Activated T-helper 1 cell treated with anti-CD3 and anti-CD28 coated beads, Interleukin-12 subunit alpha, Interleukin-12 subunit beta, Interleukin-2, Interleukin-4 antibody, amounts not matched to agents 30 ng/mL and 10 ng/mL and 1 ng/mL, durations not matched to agents 14 hours and 24 hours and 36 hours (primary cell): ENCODE data around the gene UBE2V1. TPM values are rescaled to one million over a fixed set of nuclear protein-coding genes. Genes with fewer than 3 reads are reported as not detected.
"Not testable (repeated sequence)": the region's sequence is repeated elsewhere in the genome, so short reads cannot be mapped to it uniquely, and the experiment has no call there.

ENCODE experiments used
- DNase-seq: peaks from one replicate; pipeline ENCODE4 v3.0.0; 2021; ENCODE audit warnings: low spot score
- H3K27ac Mint-ChIP-seq: one replicate; pipeline ENCODE4 v1.8.0; 2021; ENCODE audit warnings: mild to moderate bottlenecking, mixed read lengths
- H3K27me3 Mint-ChIP-seq: one replicate; pipeline ENCODE4 v1.8.0; 2022; ENCODE audit warnings: mild to moderate bottlenecking, moderate library complexity, mixed read lengths; ENCODE audit not compliant: insufficient read depth
- H3K36me3 Mint-ChIP-seq: one replicate; pipeline ENCODE4 v1.8.0; 2021; ENCODE audit warnings: low read depth, mixed read lengths
- H3K4me1 Mint-ChIP-seq: one replicate; pipeline ENCODE4 v1.8.0; 2021; ENCODE audit warnings: low read depth, mixed read lengths
- H3K4me3 Mint-ChIP-seq: one replicate; pipeline ENCODE4 v1.8.0; 2021; ENCODE audit warnings: mild to moderate bottlenecking, moderate library complexity, mixed read lengths
- H3K9me3 Mint-ChIP-seq: one replicate; pipeline ENCODE4 v1.8.0; 2021; ENCODE audit warnings: mixed read lengths
- intact Hi-C: fragments of 100-400 bp; cut with micrococcal nuclease; formaldehyde crosslinking; loops from one replicate; pipeline ENCODE4 v1.15.1; 2024
- total RNA-seq: library from RNA; stranded (reverse); gene quantifications from 2 replicates; pipeline ENCODE4 v1.2.3, GENCODE V29; 2022

Gene UBE2V1
- total RNA-seq = 166 and 170 TPM in 2 replicates

DNA sequence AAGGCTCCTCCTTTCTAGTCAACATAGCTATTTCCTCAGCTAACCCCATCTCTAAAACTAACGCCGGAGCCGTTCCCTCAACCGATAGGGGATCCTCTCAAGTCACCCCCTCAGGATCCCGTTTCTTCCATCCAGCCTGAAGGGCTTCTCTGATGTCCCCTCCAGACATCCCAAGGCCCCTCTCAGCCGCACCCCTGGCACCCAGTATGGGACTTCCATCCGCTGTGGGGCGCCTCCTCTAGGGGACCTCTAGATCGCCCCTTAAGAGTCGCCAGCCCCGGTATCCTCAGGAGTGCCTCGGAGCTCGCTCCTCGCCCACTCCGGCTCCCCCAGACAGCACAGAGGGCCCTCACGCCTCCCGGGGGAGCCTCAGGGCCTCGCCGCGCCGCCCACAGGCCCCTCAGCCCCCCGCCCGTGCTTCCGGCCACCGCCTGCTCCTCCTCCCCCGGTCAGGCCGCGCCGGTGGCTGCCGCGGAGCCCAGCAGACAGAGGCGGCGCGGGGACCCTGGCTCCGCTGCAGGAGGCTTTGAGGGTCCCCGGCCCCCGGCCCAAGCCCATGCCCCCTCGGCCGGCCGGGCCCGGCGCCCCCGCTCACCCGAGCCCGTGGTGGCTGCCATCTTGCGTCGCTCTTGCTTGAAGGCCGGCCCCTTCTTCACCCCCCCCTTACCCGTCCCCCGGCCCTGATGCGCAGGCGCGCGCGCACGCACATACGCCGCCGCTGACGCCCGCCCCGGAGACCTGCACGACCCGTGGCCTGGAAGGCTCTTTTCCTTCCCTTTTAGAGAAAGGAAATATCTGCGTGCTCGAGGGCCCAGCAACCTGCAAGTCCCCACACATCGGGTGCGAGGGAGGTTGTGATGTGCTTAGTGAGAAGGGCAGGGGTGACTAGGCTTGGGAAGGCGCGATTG, at the start of gene UBE2V1:
Gene UBE2V1, minus strand, starts transcription at position 639 of the 908 bp plus-strand sequence. Its CDS starts 22 bp downstream, at position 617.
- Mint-ChIP-seq H3K27ac (peak within 1 kb of the TSS; percentile 96), H3K4me1 (peaks cover 72% of the 10 kb centered on the region), H3K9me3 (no peaks in the 10 kb centered on the region), H3K4me3 (peak within 1 kb of the TSS; percentile 100), H3K36me3 (peaks cover 18% of the 10 kb centered on the region), H3K27me3 (no peaks in the 10 kb centered on the region)
- intact Hi-C loops = loop anchor here (2.0 to 10.0 kb wide), 10 partner anchors 56 to 925 kb away; partner anchors contain the start of genes DDX27, PARD6B, PTPN1 and SLC9A8
- peak; percentile 84 for DNase-seq

DNA sequence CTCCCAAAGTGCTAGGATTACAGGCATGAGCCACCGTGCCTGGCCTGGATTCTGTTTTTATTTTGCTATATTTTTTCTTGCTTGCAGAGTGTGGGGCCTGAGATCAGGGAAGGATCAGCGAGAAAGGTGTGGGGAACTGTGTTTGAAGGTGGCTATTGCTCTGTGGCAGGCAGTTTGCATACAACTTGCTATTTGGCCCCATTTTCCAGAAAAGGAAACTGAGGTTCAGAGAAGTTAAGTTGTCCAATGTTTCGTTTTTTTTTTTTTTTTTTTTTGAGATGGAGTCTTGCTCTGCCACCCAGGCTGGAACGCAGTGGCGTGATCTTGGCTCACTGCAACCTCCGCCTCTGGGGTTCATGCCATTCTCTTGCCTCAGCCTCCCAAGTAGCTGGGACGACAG, 48.5 kb upstream of the UBE2V1 start:
- H3K27ac Mint-ChIP-seq, DNase-seq, H3K9me3 Mint-ChIP-seq, H3K4me3 Mint-ChIP-seq, H3K36me3 Mint-ChIP-seq, intact Hi-C loops, H3K27me3 Mint-ChIP-seq: not testable (repeated sequence)
- peaks cover 12% of the 10 kb centered on the region for H3K4me1 Mint-ChIP-seq

DNA sequence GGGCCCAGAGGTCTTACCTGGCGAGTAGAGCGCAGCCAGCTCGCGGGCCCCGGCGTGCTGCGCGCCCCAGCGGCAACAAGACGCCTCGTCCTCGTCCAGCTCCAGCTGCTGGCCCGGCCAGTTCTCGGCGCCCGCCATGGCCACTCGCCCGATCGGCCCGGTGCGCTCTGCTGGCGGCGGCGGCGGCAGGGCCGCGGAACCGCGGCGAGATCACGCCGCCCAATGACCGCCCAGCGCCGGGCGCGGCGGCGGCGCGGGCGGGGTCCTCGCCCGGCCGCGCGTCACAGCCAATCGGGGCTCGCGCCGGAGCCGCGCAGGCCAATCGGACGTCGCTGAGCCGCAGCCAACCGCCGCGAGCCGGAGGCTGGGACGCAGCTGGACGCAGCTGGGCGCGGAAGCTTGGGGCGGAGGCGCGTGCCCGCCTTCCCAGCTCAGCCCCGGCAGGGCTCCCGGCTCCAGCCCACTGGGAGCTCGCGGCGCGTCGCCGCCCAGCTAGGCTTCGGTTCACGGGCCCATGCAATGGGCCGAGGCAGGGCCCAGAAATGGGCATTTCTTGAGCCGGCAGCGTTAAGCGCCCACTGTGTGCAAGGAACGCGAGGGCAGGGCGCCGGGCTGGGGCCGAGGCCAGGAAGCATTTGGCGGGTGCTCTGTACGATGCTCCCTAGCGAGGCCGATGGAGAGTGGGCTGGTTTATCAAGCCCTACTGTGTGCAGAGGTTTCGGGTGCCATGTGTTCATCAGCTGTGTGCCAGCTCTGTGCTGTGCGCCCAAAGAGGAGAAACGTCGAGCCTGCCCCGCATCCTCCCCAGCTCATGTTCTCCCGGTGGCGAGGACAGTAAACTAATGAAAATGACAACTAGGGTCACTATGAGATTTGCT, 40.8 kb upstream of the UBE2V1 start, which contains the start of gene PEDS1:
Gene PEDS1, minus strand, starts transcription at position 224 of the 878 bp plus-strand sequence. Its CDS starts 86 bp downstream, at position 138.
- H3K9me3 Mint-ChIP-seq = no peaks in the 10 kb centered on the region
- peaks cover 9% of the 10 kb centered on the region for H3K36me3 Mint-ChIP-seq
- H3K4me1 Mint-ChIP-seq = peaks cover 48% of the 10 kb centered on the region
- H3K27ac Mint-ChIP-seq = peak within 1 kb of the TSS; percentile 79
- H3K4me3 Mint-ChIP-seq = peak within 1 kb of the TSS; percentile 87
- DNase-seq = peak; percentile 86
- intact Hi-C loops = loop anchor here (1.0 to 5.0 kb wide), 3 partner anchors 16 to 216 kb away; partner anchors contain the start of gene RNF114
- H3K27me3 Mint-ChIP-seq = peaks cover 4% of the 10 kb centered on the region

DNA sequence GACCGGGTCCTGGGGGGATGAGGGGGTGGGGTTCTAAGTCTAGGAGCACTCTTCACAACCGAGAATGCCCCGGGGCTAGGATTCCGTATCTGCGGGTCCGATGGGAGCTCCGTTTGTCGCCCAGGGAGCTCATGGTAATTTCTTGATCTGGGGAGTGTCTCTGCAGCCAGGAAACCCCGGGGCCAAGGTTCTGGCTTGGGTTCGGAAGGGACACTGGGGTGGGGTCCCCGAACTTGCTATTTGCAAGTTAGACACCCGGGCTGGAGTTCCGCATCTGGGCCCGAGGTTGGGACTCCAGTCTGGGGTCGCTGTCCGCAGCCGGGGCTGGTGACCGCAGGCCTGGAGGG, 40.2 kb upstream of the UBE2V1 start:
- H3K27me3 Mint-ChIP-seq = peaks cover 2% of the 10 kb centered on the region
- intact Hi-C loops = loop anchor here (1.0 to 5.0 kb wide), 3 partner anchors 16 to 216 kb away; partner anchors contain the start of gene RNF114
- no peak for DNase-seq
- peak overlapping the region; percentile 79 for H3K27ac Mint-ChIP-seq
- peaks cover 54% of the 10 kb centered on the region for H3K4me1 Mint-ChIP-seq
- no peaks in the 10 kb centered on the region for H3K9me3 Mint-ChIP-seq
- peaks cover 12% of the 10 kb centered on the region for H3K36me3 Mint-ChIP-seq
- peak overlapping the region; percentile 87 for H3K4me3 Mint-ChIP-seq

DNA sequence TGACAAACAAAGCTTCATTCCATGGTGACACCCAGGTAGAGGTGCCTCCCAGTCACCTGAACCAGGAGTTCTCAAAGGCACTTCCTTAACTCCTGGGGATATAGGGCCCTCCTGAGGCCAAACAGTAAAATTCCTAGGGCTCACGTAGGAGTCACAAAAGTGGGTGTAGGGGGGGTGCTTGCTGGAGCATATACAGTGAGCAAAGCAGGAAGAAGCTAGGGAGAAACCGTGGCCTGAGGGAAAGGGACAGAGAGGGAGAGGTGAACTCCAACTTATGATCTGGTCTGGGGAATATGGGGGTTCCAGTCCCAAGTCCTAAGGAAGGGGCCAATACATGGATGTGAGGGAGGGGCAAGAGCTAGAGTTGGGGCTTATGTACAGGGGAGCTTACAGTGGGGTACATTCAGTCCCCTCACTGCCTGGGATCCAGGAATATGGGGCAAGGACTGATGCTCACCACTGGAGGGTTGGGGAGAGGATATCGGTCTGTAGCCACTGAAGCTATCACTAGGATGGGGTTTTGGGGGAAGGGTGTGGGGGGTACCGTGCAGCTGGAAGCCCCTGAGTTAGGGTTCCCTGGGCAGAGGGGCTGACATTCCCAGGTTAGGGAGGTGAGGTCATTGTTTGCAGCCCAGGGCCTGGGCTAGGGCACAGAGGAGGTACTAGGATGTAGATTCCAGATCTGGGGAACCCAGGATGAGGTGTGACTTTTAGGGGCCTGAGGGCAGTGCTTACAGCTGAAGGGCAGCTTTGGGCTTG, 39.6 kb upstream of the UBE2V1 start:
- DNase-seq = no peak
- no peaks in the 10 kb centered on the region for H3K27me3 Mint-ChIP-seq
- H3K9me3 Mint-ChIP-seq = no peaks in the 10 kb centered on the region
- intact Hi-C loops = loop anchor here (1.0 to 5.0 kb wide), 3 partner anchors 17 to 215 kb away; partner anchors contain the start of gene RNF114
- H3K27ac Mint-ChIP-seq = peak overlapping the region; percentile 79
- peaks cover 12% of the 10 kb centered on the region for H3K36me3 Mint-ChIP-seq
- peak overlapping the region; percentile 87 for H3K4me3 Mint-ChIP-seq
- H3K4me1 Mint-ChIP-seq = peaks cover 59% of the 10 kb centered on the region

DNA sequence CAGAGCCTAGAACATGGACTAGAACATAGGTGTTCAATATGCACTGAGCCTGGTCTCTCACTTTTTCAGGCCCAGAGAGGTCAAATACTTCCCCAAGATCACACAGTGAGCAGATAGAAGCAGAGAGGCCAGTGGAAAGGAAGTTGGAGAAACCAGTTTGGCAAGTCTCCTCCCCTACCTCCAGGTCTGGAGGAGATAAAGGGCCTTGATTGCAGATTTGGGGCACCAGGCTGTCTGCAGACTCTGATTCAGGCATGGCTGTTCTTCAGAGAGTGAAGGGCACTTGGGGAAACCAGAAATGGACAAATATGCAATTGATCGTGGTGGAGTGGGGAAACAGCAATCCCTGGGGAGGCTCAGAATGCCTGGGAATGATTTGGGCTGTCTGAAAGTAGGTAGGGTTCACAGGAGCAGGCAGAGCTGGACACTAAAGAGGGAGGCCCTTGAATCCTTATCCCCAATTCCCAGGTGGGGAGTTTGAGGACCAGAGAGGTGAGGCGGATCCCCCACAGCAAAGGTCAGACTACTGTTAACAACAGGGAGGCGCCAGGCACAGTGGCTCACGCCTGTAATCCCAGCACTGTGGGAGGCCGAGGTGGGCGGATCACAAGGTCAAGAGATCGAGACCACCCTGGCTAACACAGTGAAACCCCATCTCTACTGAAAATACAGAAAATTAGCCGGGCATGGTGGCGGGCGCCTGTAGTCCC, 38.2 kb upstream of the UBE2V1 start:
- intact Hi-C loops = loop anchor here (5.0 kb wide), 1 partner anchor 214 kb away; the partner anchor contains the start of gene RNF114
- H3K36me3 Mint-ChIP-seq = peaks cover 12% of the 10 kb centered on the region
- H3K27me3 Mint-ChIP-seq = no peaks in the 10 kb centered on the region
- H3K27ac Mint-ChIP-seq = peak overlapping the region; percentile 67
- peaks cover 73% of the 10 kb centered on the region for H3K4me1 Mint-ChIP-seq
- DNase-seq = no peak
- peak overlapping the region; percentile 87 for H3K4me3 Mint-ChIP-seq
- no peaks in the 10 kb centered on the region for H3K9me3 Mint-ChIP-seq

DNA sequence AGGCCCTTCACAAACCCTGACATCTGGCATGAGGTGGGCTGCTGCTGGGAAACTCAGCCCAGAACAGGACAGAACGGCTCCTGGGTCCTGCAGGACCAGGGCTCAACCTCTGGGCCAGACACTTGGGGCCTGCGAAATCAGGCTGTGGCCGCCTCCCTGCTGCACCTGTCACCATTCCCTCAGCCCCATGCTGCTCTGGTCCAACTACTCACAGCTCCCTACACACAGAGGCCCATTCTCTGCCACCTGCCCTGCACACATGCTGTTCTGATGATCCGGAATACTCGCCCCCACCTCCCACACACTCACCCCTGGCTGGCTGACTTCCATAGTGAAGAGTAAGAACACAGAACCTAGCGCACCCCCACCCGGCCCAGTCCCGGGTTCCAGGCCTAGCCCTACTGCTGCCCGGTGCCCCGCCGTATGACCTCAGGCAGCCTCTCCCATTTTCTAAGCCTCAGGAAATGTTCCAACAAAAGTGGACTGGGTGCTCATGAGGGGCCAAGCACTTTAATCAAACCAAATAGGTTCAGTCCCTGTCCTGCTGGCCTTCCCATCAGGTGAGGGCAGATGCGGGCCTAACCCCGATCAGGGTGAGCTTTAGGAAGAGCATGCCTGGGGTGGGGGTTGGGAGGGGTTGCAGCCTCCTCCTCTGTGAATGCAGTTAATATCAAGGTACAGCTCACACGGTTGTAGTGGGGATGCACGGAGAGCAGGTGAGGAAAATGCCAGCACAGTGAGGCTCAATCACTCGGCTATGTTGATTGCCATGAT, 36.7 kb upstream of the UBE2V1 start:
- Mint-ChIP-seq H3K4me1 (peaks cover 82% of the 10 kb centered on the region), H3K36me3 (peaks cover 14% of the 10 kb centered on the region)

DNA sequence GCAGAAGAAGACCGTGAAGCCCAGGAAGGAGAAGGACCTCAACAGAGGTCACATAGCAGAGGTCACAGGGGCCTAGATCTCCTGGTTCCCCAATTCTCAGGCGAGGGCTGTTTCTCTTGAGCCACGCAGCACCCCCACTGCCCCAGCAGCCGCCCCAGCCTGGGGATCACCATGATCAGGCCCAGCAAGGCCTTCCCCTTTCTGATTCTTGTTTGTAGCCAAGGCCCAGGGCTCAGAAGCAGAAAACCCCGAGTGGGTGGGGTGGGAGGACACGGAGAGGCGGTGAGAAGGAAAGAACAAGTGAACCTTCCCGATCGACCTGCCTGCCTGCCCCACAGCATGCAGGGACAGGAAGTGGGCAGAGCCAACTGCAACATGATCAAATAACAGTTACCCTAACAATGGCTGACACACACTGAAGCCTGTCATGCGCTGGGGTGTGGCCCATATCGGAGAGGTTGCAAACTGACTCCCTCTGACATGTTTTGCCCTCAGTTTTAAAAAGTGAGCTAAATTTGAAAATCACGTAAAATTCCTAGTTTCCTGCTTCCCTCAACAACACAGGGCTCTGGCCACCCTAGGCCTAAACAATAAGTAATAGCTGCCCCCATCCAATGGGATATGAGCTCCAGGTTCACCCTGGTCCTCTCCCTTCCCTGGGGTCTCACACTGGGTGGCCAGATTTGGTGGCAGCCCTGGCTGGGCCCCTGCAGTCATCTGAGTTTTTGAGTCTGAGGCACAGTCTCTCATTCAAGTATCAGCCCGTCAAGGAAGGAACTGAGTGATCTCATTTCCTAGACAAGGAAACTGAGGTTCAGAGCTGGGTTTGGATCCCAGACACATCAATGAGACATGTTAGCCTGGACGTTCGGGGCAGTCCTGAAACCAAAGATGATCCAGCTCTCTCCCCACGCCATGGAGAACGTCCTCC, 34.0 kb upstream of the UBE2V1 start:
- no peaks in the 10 kb centered on the region for H3K9me3 Mint-ChIP-seq
- H3K36me3 Mint-ChIP-seq = peaks cover 25% of the 10 kb centered on the region
- H3K27ac Mint-ChIP-seq = peak overlapping the region; percentile 95
- DNase-seq = peak; percentile 79
- H3K27me3 Mint-ChIP-seq = no peaks in the 10 kb centered on the region
- peak overlapping the region; percentile 75 for H3K4me3 Mint-ChIP-seq
- peaks cover 74% of the 10 kb centered on the region for H3K4me1 Mint-ChIP-seq
- intact Hi-C loops = loop anchor here (1.0 kb wide), 2 partner anchors 22 to 32 kb away; no protein-coding TSS in a partner anchor

More for the DNA sequence above, 36.7 kb upstream of the UBE2V1 start:
- Mint-ChIP-seq H3K27ac (peak overlapping the region; percentile 70), H3K27me3 (no peaks in the 10 kb centered on the region), H3K4me3 (no peak overlapping the region), H3K9me3 (no peaks in the 10 kb centered on the region)
- no peak for DNase-seq
- intact Hi-C loops = loop anchor here (5.0 kb wide), 1 partner anchor 212 kb away; the partner anchor contains the start of gene RNF114

DNA sequence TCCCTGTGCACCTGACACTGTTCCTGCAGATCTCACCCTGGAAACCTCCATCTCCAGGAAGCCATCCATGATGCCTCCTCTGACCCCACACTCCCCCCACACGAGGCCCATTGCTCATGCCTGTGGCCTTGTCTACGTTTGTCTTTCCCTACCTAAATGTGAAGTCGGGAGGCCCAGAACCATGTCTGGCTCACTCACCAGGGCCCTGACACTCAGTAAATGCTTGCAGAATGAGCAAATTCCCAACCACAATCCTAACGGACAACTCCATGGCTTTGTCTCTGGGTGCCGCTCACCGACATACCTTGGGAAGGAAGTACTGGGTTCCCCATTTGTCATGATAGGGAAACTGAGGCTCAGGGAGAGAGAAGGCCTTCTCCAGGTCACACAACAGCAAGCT, 33.3 kb upstream of the UBE2V1 start:
- Mint-ChIP-seq H3K27ac (peak overlapping the region; percentile 95), H3K4me1 (peaks cover 73% of the 10 kb centered on the region), H3K9me3 (no peaks in the 10 kb centered on the region), H3K36me3 (peaks cover 27% of the 10 kb centered on the region), H3K4me3 (peak overlapping the region; percentile 75), H3K27me3 (no peaks in the 10 kb centered on the region)
- intact Hi-C loops = no loop called here
- DNase-seq = no peak

DNA sequence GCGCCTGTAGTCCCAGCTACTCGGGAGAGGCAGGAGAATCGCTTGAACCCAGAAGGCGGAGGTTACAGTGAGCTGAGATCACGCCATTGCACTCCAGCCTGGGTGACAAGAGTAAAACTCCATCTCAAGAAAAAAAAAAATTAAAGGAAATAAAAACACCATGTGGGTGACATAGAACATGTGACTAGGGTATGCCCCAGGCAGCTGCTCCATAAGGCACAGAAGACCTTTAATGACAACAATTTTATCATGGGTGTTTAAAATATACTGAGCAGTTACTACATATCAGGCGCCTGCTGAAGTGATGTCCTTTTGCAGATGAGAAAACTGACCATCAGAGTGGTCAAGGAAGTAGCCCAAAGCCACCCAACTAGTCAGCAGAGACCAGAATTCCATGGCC, 32.6 kb upstream of the UBE2V1 start:
- intact Hi-C loops = no loop called here
- H3K36me3 Mint-ChIP-seq = peaks cover 29% of the 10 kb centered on the region
- DNase-seq = no peak
- peaks cover 68% of the 10 kb centered on the region for H3K4me1 Mint-ChIP-seq
- peak overlapping the region; percentile 95 for H3K27ac Mint-ChIP-seq
- no peak overlapping the region for H3K4me3 Mint-ChIP-seq
- H3K27me3 Mint-ChIP-seq = no peaks in the 10 kb centered on the region
- no peaks in the 10 kb centered on the region for H3K9me3 Mint-ChIP-seq
